Measurements from ENCODE around the gene BABAM2.

The BABAM2 gene

DNA sequence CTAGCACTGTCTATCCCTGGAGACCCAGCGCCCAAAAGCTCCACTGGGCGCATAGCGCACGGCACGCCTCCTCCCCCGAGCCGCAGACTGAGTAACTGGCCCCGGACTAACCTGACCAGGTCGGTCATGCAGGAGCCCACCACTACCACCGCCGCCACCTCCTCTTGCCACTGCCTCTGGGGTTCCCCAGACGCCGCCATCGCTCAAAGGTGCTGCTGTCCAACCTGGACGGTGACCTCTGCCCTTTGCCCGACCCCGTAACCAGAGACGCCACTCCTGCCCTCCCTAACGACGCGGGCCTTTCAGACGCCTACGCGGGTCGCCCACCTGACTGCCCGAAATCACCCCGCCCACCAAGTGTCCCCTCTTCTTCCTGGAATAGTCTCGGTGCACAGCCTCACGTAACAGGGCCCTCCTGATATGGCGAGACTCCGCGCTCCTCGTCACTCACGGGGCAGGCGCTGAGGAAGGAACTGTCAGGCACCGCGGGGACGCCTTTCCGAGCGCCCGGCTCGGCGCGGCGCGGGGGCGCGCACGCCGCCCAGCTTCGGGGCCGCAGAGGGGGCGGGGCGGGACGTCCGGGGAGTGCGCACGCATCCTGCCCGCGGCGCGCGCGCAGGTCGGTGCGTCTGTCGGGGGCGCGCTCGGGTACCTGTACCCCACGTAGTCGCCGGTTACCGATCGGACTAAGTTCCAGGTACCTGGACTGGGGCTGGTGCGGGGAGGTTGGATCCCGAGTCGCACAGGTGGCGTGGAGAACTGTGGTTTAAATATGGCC, at the start of gene BABAM2, which contains the start of gene RBKS:
BABAM2 (plus strand) TSS at position 584 of the 778 bp plus-strand sequence. CDS start 3,828 bp downstream, outside the sequence.
RBKS (minus strand) TSS at position 242 of the 778 bp plus-strand sequence; CDS start at position 200, 42 bp downstream.
- peak within 1 kb of the TSS; percentile 66 for H2AFZ ChIP-seq (ENCODE audit: low read length, unreplicated experiment)
- H3K27me3 ChIP-seq (ENCODE audit: insufficient read depth, low read length) = no peaks in the 10 kb centered on the region
- peaks cover 34% of the 10 kb centered on the region for H3K79me2 ChIP-seq (ENCODE audit: control insufficient read depth, insufficient read depth, low read length, unreplicated experiment)
- H3K4me3 ChIP-seq (ENCODE audit: low read depth, low read length) = peak within 1 kb of the TSS; percentile 87
- H3K36me3 ChIP-seq (ENCODE audit: insufficient read depth, low read length) = peaks cover 2% of the 10 kb centered on the region; the same call in 1 of the 2 replicates
- peak within 1 kb of the TSS; percentile 97 for H3K27ac ChIP-seq (ENCODE audit: low read depth, low read length)
- peaks cover 36% of the 10 kb centered on the region for H3K4me1 ChIP-seq (ENCODE audit: control insufficient read depth, insufficient read depth, low read length, unreplicated experiment)

- Histone ChIP-seq H3K4me1 (ENCODE audit: control insufficient read depth, insufficient read depth, low read length, unreplicated experiment) (no peaks in the 10 kb centered on the region), H3K27ac (ENCODE audit: low read depth, low read length) (no peak overlapping the region), H3K27me3 (ENCODE audit: insufficient read depth, low read length) (no peaks in the 10 kb centered on the region), H3K36me3 (ENCODE audit: insufficient read depth, low read length) (no peaks in the 10 kb centered on the region), H3K4me3 (ENCODE audit: low read depth, low read length) (no peak overlapping the region), H2AFZ (ENCODE audit: low read length, unreplicated experiment) (no peak overlapping the region), H3K79me2 (ENCODE audit: control insufficient read depth, insufficient read depth, low read length, unreplicated experiment) (no peaks in the 10 kb centered on the region)
Measured at GRCh38 chr2:27842894-27843293, 47.6 kb upstream of the BABAM2 start.

- Histone ChIP-seq H3K4me1 (ENCODE audit: control insufficient read depth, insufficient read depth, low read length, unreplicated experiment) (no peaks in the 10 kb centered on the region), H2AFZ (ENCODE audit: low read length, unreplicated experiment) (no peak overlapping the region), H3K27me3 (ENCODE audit: insufficient read depth, low read length) (no peaks in the 10 kb centered on the region), H3K79me2 (ENCODE audit: control insufficient read depth, insufficient read depth, low read length, unreplicated experiment) (no peaks in the 10 kb centered on the region), H3K4me3 (ENCODE audit: low read depth, low read length) (no peak overlapping the region), H3K36me3 (ENCODE audit: insufficient read depth, low read length) (no peaks in the 10 kb centered on the region), H3K27ac (ENCODE audit: low read depth, low read length) (no peak overlapping the region)
Measured at GRCh38 chr2:27843992-27844391, 46.5 kb upstream of the BABAM2 start.

DNA sequence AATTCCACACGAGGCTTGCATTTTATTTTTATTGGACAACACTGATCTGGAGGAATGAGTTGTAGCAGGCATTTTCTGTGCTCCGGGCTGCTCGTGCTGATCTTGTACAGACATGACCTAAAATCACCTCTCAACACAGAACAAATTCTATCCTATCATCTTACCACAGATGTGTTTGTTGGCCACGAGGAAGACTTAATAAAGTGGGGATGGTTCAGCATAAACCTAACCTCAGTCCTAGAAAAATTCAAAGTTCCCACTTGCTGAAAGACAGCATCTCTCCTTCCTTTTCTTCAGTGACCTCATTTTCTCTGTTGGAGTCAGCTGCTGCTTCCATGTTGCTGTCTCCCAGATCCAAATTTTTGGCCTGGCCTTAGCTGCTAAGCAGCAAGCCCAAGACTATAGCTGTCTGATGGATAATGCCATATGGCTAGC, 45.7 kb upstream of the BABAM2 start:
- H3K27me3 ChIP-seq (ENCODE audit: insufficient read depth, low read length) = no peaks in the 10 kb centered on the region
- H3K36me3 ChIP-seq (ENCODE audit: insufficient read depth, low read length) = no peaks in the 10 kb centered on the region
- no peaks in the 10 kb centered on the region for H3K79me2 ChIP-seq (ENCODE audit: control insufficient read depth, insufficient read depth, low read length, unreplicated experiment)
- no peak overlapping the region for H3K27ac ChIP-seq (ENCODE audit: low read depth, low read length)
- no peaks in the 10 kb centered on the region for H3K4me1 ChIP-seq (ENCODE audit: control insufficient read depth, insufficient read depth, low read length, unreplicated experiment)
- no peak overlapping the region for H2AFZ ChIP-seq (ENCODE audit: low read length, unreplicated experiment)
- H3K4me3 ChIP-seq (ENCODE audit: low read depth, low read length) = no peak overlapping the region

GRCh38 chr2:27847333-27847732, 43.2 kb upstream of the BABAM2 start:
- H3K4me1 ChIP-seq (ENCODE audit: control insufficient read depth, insufficient read depth, low read length, unreplicated experiment) = no peaks in the 10 kb centered on the region

GRCh38 chr2:27849558-27850205, 40.8 kb upstream of the BABAM2 start:
- Histone ChIP-seq H3K4me1 (ENCODE audit: control insufficient read depth, insufficient read depth, low read length, unreplicated experiment) (no peaks in the 10 kb centered on the region), H3K4me3 (ENCODE audit: low read depth, low read length) (no peak overlapping the region), H3K36me3 (ENCODE audit: insufficient read depth, low read length) (no peaks in the 10 kb centered on the region), H3K27me3 (ENCODE audit: insufficient read depth, low read length) (no peaks in the 10 kb centered on the region), H3K79me2 (ENCODE audit: control insufficient read depth, insufficient read depth, low read length, unreplicated experiment) (no peaks in the 10 kb centered on the region), H3K27ac (ENCODE audit: low read depth, low read length) (no peak overlapping the region), H2AFZ (ENCODE audit: low read length, unreplicated experiment) (no peak overlapping the region)

More at GRCh38 chr2:27847333-27847732, 43.2 kb upstream of the BABAM2 start:
- H3K79me2 ChIP-seq (ENCODE audit: control insufficient read depth, insufficient read depth, low read length, unreplicated experiment) = no peaks in the 10 kb centered on the region
- H3K4me3 ChIP-seq (ENCODE audit: low read depth, low read length) = no peak overlapping the region
- H3K27ac ChIP-seq (ENCODE audit: low read depth, low read length) = no peak overlapping the region
- H3K27me3 ChIP-seq (ENCODE audit: insufficient read depth, low read length) = no peaks in the 10 kb centered on the region
- H2AFZ ChIP-seq (ENCODE audit: low read length, unreplicated experiment) = no peak overlapping the region
- H3K36me3 ChIP-seq (ENCODE audit: insufficient read depth, low read length) = no peaks in the 10 kb centered on the region

GRCh38 chr2:27852691-27853090, 37.8 kb upstream of the BABAM2 start:
- H3K27me3 ChIP-seq (ENCODE audit: insufficient read depth, low read length) = no peaks in the 10 kb centered on the region
- H3K4me3 ChIP-seq (ENCODE audit: low read depth, low read length) = no peak overlapping the region
- H3K36me3 ChIP-seq (ENCODE audit: insufficient read depth, low read length) = no peaks in the 10 kb centered on the region
- no peaks in the 10 kb centered on the region for H3K79me2 ChIP-seq (ENCODE audit: control insufficient read depth, insufficient read depth, low read length, unreplicated experiment)
- H3K4me1 ChIP-seq (ENCODE audit: control insufficient read depth, insufficient read depth, low read length, unreplicated experiment) = peaks cover 27% of the 10 kb centered on the region
- H3K27ac ChIP-seq (ENCODE audit: low read depth, low read length) = no peak overlapping the region
- no peak overlapping the region for H2AFZ ChIP-seq (ENCODE audit: low read length, unreplicated experiment)

- Histone ChIP-seq H3K27ac (ENCODE audit: low read depth, low read length) (no peak overlapping the region), H3K4me1 (ENCODE audit: control insufficient read depth, insufficient read depth, low read length, unreplicated experiment) (peaks cover 27% of the 10 kb centered on the region), H3K36me3 (ENCODE audit: insufficient read depth, low read length) (no peaks in the 10 kb centered on the region), H3K4me3 (ENCODE audit: low read depth, low read length) (no peak overlapping the region), H3K79me2 (ENCODE audit: control insufficient read depth, insufficient read depth, low read length, unreplicated experiment) (no peaks in the 10 kb centered on the region), H2AFZ (ENCODE audit: low read length, unreplicated experiment) (no peak overlapping the region), H3K27me3 (ENCODE audit: insufficient read depth, low read length) (no peaks in the 10 kb centered on the region)
Measured at GRCh38 chr2:27854229-27854862, 36.2 kb upstream of the BABAM2 start.

DNA sequence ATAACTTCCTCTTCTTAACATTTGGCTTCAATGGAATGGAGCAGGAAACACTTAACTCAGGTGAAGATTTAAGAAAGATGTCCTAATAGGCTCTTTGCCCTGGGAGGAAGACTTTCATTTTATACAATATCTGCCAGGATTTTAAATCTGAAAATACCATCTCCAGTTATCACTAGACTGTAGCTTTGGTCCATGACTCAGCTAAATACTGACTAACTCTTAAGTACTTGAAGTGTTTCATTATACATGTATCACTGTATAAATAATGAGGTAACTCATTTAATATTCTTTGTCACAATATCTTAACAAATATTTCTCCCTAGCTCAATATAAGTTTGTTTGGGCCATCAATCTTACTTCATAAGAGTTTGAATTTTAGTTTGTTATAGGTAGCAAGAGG, 35.1 kb upstream of the BABAM2 start:
- Histone ChIP-seq H3K27ac (ENCODE audit: low read depth, low read length) (peak overlapping the region; percentile 60), H2AFZ (ENCODE audit: low read length, unreplicated experiment) (peak overlapping the region; percentile 51)

GRCh38 chr2:27856386-27856785, 34.1 kb upstream of the BABAM2 start:
- Histone ChIP-seq H2AFZ (ENCODE audit: low read length, unreplicated experiment) (peak overlapping the region; percentile 16), H3K36me3 (ENCODE audit: insufficient read depth, low read length) (no peaks in the 10 kb centered on the region), H3K4me3 (ENCODE audit: low read depth, low read length) (no peak overlapping the region), H3K79me2 (ENCODE audit: control insufficient read depth, insufficient read depth, low read length, unreplicated experiment) (no peaks in the 10 kb centered on the region), H3K27ac (ENCODE audit: low read depth, low read length) (peak overlapping the region; percentile 60), H3K27me3 (ENCODE audit: insufficient read depth, low read length) (no peaks in the 10 kb centered on the region), H3K4me1 (ENCODE audit: control insufficient read depth, insufficient read depth, low read length, unreplicated experiment) (peaks cover 41% of the 10 kb centered on the region)

More for the DNA sequence above, 35.1 kb upstream of the BABAM2 start:
- H3K27me3 ChIP-seq (ENCODE audit: insufficient read depth, low read length) = no peaks in the 10 kb centered on the region
- H3K36me3 ChIP-seq (ENCODE audit: insufficient read depth, low read length) = no peaks in the 10 kb centered on the region
- H3K4me1 ChIP-seq (ENCODE audit: control insufficient read depth, insufficient read depth, low read length, unreplicated experiment) = peaks cover 38% of the 10 kb centered on the region
- H3K4me3 ChIP-seq (ENCODE audit: low read depth, low read length) = no peak overlapping the region
- no peaks in the 10 kb centered on the region for H3K79me2 ChIP-seq (ENCODE audit: control insufficient read depth, insufficient read depth, low read length, unreplicated experiment)
